Astrocyte (in vitro differentiated cells and primary cell): ENCODE results near the gene ACSF2. TPM values are rescaled to one million over a fixed set of nuclear protein-coding genes. Genes with fewer than 3 reads are reported as not detected.
A peak's percentile ranks its signal among the peaks of the same experiment; 100 is the strongest.

Experiments used
- DNase-seq: peaks from one replicate; pipeline ENCODE4 v3.0.0-alpha.2; 2010; ENCODE audit warnings: low read depth
- FAIRE-seq: peaks from 2 replicates; lab custom pipeline; 2011; peaks lifted over from hg19 to GRCh38; lab: Jason Lieb, UNC
- H2AFZ ChIP-seq: 2 replicates; pipeline ENCODE4 v1.6.0; 2012; ENCODE audit warnings: low read depth, low read length, inconsistent platforms
- H3K27ac ChIP-seq: 2 replicates; pipeline ENCODE4 v1.5.1; 2011; ENCODE audit warnings: low read depth, low read length, inconsistent platforms
- H3K27me3 ChIP-seq: 2 replicates; pipeline ENCODE4 v1.6.0; 2011; ENCODE audit warnings: low read length, inconsistent platforms; ENCODE audit not compliant: insufficient read depth
- H3K36me3 ChIP-seq: 2 replicates; pipeline ENCODE4 v1.5.1; 2011; ENCODE audit warnings: low read length, inconsistent platforms; ENCODE audit not compliant: insufficient read depth
- H3K4me1 ChIP-seq: 2 replicates; pipeline ENCODE4 v1.5.1; 2011; ENCODE audit warnings: low read length, inconsistent platforms; ENCODE audit not compliant: insufficient read depth
- H3K4me2 ChIP-seq: 2 replicates; pipeline ENCODE4 v1.6.0; 2012; ENCODE audit warnings: low read length, inconsistent platforms
- H3K4me3 ChIP-seq: 2 replicates; pipeline ENCODE4 v1.5.1; 2011; ENCODE audit warnings: low read depth, mild to moderate bottlenecking, low read length, inconsistent platforms; ENCODE audit not compliant: insufficient read depth
- H3K79me2 ChIP-seq: 2 replicates; pipeline ENCODE4 v1.6.0; 2012; ENCODE audit warnings: mild to moderate bottlenecking, low read length, inconsistent platforms; ENCODE audit not compliant: insufficient read depth
- H3K9ac ChIP-seq: 2 replicates; pipeline ENCODE4 v1.6.0; 2012; ENCODE audit warnings: mild to moderate bottlenecking, low read length, inconsistent platforms
- H3K9me3 ChIP-seq: 2 replicates; pipeline ENCODE4 v1.5.1; 2012; ENCODE audit warnings: low read depth, mild to moderate bottlenecking, low read length, inconsistent platforms; ENCODE audit not compliant: insufficient read depth
- H4K20me1 ChIP-seq: 2 replicates; pipeline ENCODE4 v1.6.0; 2012; ENCODE audit warnings: low read length, inconsistent platforms; ENCODE audit not compliant: insufficient read depth
- H3K27ac Mint-ChIP-seq: one replicate; pipeline ENCODE4 v1.8.0; 2021; ENCODE audit warnings: mild to moderate bottlenecking, mixed read lengths; ENCODE audit not compliant: unreplicated experiment
- H3K27me3 Mint-ChIP-seq: one replicate; pipeline ENCODE4 v1.8.0; 2021; ENCODE audit warnings: low read depth, mixed read lengths; ENCODE audit not compliant: unreplicated experiment
- H3K36me3 Mint-ChIP-seq: one replicate; pipeline ENCODE4 v1.8.0; 2021; ENCODE audit warnings: low read depth, mixed read lengths; ENCODE audit not compliant: unreplicated experiment
- H3K4me1 Mint-ChIP-seq: one replicate; pipeline ENCODE4 v1.8.0; 2021; ENCODE audit warnings: low read depth, mixed read lengths; ENCODE audit not compliant: unreplicated experiment
- H3K4me3 Mint-ChIP-seq: one replicate; pipeline ENCODE4 v1.8.0; 2021; ENCODE audit warnings: mild to moderate bottlenecking, moderate library complexity, mixed read lengths; ENCODE audit not compliant: unreplicated experiment
- H3K9me3 Mint-ChIP-seq: one replicate; pipeline ENCODE4 v1.8.0; 2021; ENCODE audit warnings: mild to moderate bottlenecking, mixed read lengths; ENCODE audit not compliant: unreplicated experiment
- CTCF ChIP-seq: IDR thresholded peaks from 2 replicates; pipeline ENCODE4 v1.5.1; 2011; ENCODE audit warnings: low read depth, mild to moderate bottlenecking, inconsistent platforms, low read length, moderate library complexity; ENCODE audit not compliant: insufficient read depth
- EZH2 ChIP-seq: IDR thresholded peaks from 2 replicates; pipeline ENCODE4 v1.6.1; 2012; ENCODE audit warnings: mild to moderate bottlenecking, low read length, inconsistent platforms; ENCODE audit not compliant: insufficient read depth
- total RNA-seq: library from RNA; stranded (reverse); gene quantifications from 2 replicates; pipeline ENCODE4 v1.2.1, GENCODE V29; 2021

Gene ACSF2
- total RNA-seq, 1 donor from 2014 or later: 28.3 TPM

- H3K4me2 ChIP-seq: no peak overlapping the region
- no peak overlapping the region for H3K27ac Mint-ChIP-seq
- FAIRE-seq: no peak
These were observed 50.7 kb downstream of the ACSF2 start for GRCh38 chr17:50476545-50477315.

GRCh38 chr17:50477976-50478375, 52.0 kb downstream of the ACSF2 start:
- DNase-seq (no peak), FAIRE-seq (no peak)
- peak overlapping the region; percentile 93 for H3K4me2 ChIP-seq
- peak overlapping the region; percentile 83 for H2AFZ ChIP-seq
- H3K36me3 ChIP-seq: peaks cover 3% of the 10 kb centered on the region
- H3K9me3 ChIP-seq: no peaks in the 10 kb centered on the region
- peak overlapping the region; percentile 82 for H3K9ac ChIP-seq
- peaks cover 5% of the 10 kb centered on the region for H3K4me1 ChIP-seq
- H3K4me1 Mint-ChIP-seq: peaks cover 8% of the 10 kb centered on the region
- peaks cover 14% of the 10 kb centered on the region for H3K79me2 ChIP-seq
- H3K36me3 Mint-ChIP-seq: peaks cover 10% of the 10 kb centered on the region
- peak overlapping the region; percentile 32 for H3K27ac ChIP-seq
- H3K4me3 Mint-ChIP-seq: peak overlapping the region; percentile 82
- peaks cover 11% of the 10 kb centered on the region for H4K20me1 ChIP-seq
- peak overlapping the region; percentile 91 for H3K4me3 ChIP-seq
- TF ChIP-seq EZH2: no peak
- no peak for TF ChIP-seq CTCF
- peaks cover 3% of the 10 kb centered on the region for H3K9me3 Mint-ChIP-seq
- H3K27me3 Mint-ChIP-seq: peaks cover 6% of the 10 kb centered on the region
- peaks cover 9% of the 10 kb centered on the region for H3K27me3 ChIP-seq
- peak overlapping the region; percentile 79 for H3K27ac Mint-ChIP-seq

More at GRCh38 chr17:50476545-50477315, 50.7 kb downstream of the ACSF2 start:
- Mint-ChIP-seq H3K9me3 (peaks cover 3% of the 10 kb centered on the region), H3K36me3 (peaks cover 10% of the 10 kb centered on the region), H3K27me3 (peaks cover 15% of the 10 kb centered on the region), H3K4me3 (peak overlapping the region; percentile 17), H3K4me1 (peaks cover 3% of the 10 kb centered on the region)
- no peak overlapping the region for H3K9ac ChIP-seq
- H3K36me3 ChIP-seq: peaks cover 3% of the 10 kb centered on the region
- H4K20me1 ChIP-seq: peaks cover 11% of the 10 kb centered on the region
- no peaks in the 10 kb centered on the region for H3K9me3 ChIP-seq
- TF ChIP-seq EZH2 (no peak), CTCF (no peak)
- H3K27ac ChIP-seq: no peak overlapping the region
- peaks cover 9% of the 10 kb centered on the region for H3K27me3 ChIP-seq
- DNase-seq: no peak
- H3K4me3 ChIP-seq: no peak overlapping the region
- H2AFZ ChIP-seq: no peak overlapping the region
- H3K79me2 ChIP-seq: peaks cover 12% of the 10 kb centered on the region
- H3K4me1 ChIP-seq: no peaks in the 10 kb centered on the region
